ENCODE measurements around the gene OR5M8. TPM values are rescaled to one million over a fixed set of nuclear protein-coding genes. Genes with fewer than 3 reads are reported as not detected.

OR5M8 gene
- total RNA-seq, 1 experiment from 2014 or later: not detected

- no peak for TF ChIP-seq MYBL2 (CRISPR knock-in tag; IDR thresholded peaks at IDR 0.05)
Measured at GRCh38 chr11:56497010-56497409, 5.8 kb upstream of the OR5M8 start (continued).

DNA sequence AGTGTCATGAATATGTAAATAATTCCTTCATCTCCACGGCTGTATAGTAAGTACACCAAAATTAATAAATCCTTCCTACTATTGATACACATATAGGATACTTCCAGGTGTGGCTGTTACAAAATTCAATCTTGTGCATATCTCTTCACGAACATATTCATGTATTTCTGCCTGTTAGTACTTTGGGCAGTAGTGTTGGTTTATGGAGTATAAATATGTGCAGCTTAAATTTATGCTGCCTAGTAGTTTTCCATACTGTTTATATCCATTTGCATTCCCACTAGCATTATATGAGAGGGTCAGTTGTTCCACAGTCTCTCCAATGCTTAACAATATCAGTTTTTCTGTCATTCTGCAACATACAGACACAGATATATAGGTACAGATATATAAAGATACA lies 3.9 kb upstream of the OR5M8 start:
- ChIA-PET POLR2A (no interaction called here), CTCF (no interaction called here)
- H3K9me3 Mint-ChIP-seq: peaks cover 24% of the 10 kb centered on the region
- H3K27me3 Mint-ChIP-seq (ENCODE audit: low read depth): no peaks in the 10 kb centered on the region
- no peak for DNase-seq (ENCODE audit: low spot score)
- H3K27ac Mint-ChIP-seq: no peak overlapping the region
- no peak for ATAC-seq
- H3K4me1 Mint-ChIP-seq: no peaks in the 10 kb centered on the region
- TF ChIP-seq E2F4 (CRISPR knock-in tag; IDR thresholded peaks at IDR 0.05; ENCODE audit: borderline replicate concordance, low read depth) (no peak), EMX1 (CRISPR knock-in tag; IDR thresholded peaks at IDR 0.05) (no peak), ATF1 (CRISPR knock-in tag; IDR thresholded peaks at IDR 0.05) (no peak), NR3C1 (CRISPR knock-in tag; conservative IDR thresholded peaks at IDR 0.05; ENCODE audit: low read depth) (no peak)
- TF ChIP-seq, protein P1, sequence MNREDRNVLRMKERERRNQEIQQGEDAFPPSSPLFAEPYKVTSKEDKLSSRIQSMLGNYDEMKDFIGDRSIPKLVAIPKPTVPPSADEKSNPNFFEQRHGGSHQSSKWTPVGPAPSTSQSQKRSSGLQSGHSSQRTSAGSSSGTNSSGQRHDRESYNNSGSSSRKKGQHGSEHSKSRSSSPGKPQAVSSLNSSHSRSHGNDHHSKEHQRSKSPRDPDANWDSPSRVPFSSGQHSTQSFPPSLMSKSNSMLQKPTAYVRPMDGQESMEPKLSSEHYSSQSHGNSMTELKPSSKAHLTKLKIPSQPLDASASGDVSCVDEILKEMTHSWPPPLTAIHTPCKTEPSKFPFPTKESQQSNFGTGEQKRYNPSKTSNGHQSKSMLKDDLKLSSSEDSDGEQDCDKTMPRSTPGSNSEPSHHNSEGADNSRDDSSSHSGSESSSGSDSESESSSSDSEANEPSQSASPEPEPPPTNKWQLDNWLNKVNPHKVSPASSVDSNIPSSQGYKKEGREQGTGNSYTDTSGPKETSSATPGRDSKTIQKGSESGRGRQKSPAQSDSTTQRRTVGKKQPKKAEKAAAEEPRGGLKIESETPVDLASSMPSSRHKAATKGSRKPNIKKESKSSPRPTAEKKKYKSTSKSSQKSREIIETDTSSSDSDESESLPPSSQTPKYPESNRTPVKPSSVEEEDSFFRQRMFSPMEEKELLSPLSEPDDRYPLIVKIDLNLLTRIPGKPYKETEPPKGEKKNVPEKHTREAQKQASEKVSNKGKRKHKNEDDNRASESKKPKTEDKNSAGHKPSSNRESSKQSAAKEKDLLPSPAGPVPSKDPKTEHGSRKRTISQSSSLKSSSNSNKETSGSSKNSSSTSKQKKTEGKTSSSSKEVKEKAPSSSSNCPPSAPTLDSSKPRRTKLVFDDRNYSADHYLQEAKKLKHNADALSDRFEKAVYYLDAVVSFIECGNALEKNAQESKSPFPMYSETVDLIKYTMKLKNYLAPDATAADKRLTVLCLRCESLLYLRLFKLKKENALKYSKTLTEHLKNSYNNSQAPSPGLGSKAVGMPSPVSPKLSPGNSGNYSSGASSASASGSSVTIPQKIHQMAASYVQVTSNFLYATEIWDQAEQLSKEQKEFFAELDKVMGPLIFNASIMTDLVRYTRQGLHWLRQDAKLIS (CRISPR knock-in tag; IDR thresholded peaks at IDR 0.05; ENCODE audit: borderline replicate concordance): no peak
- TF ChIP-seq, protein P2, sequence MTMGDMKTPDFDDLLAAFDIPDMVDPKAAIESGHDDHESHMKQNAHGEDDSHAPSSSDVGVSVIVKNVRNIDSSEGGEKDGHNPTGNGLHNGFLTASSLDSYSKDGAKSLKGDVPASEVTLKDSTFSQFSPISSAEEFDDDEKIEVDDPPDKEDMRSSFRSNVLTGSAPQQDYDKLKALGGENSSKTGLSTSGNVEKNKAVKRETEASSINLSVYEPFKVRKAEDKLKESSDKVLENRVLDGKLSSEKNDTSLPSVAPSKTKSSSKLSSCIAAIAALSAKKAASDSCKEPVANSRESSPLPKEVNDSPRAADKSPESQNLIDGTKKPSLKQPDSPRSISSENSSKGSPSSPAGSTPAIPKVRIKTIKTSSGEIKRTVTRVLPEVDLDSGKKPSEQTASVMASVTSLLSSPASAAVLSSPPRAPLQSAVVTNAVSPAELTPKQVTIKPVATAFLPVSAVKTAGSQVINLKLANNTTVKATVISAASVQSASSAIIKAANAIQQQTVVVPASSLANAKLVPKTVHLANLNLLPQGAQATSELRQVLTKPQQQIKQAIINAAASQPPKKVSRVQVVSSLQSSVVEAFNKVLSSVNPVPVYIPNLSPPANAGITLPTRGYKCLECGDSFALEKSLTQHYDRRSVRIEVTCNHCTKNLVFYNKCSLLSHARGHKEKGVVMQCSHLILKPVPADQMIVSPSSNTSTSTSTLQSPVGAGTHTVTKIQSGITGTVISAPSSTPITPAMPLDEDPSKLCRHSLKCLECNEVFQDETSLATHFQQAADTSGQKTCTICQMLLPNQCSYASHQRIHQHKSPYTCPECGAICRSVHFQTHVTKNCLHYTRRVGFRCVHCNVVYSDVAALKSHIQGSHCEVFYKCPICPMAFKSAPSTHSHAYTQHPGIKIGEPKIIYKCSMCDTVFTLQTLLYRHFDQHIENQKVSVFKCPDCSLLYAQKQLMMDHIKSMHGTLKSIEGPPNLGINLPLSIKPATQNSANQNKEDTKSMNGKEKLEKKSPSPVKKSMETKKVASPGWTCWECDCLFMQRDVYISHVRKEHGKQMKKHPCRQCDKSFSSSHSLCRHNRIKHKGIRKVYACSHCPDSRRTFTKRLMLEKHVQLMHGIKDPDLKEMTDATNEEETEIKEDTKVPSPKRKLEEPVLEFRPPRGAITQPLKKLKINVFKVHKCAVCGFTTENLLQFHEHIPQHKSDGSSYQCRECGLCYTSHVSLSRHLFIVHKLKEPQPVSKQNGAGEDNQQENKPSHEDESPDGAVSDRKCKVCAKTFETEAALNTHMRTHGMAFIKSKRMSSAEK (CRISPR knock-in tag; IDR thresholded peaks at IDR 0.05; ENCODE audit: borderline replicate concordance): no peak
- TF ChIP-seq, protein P3, sequence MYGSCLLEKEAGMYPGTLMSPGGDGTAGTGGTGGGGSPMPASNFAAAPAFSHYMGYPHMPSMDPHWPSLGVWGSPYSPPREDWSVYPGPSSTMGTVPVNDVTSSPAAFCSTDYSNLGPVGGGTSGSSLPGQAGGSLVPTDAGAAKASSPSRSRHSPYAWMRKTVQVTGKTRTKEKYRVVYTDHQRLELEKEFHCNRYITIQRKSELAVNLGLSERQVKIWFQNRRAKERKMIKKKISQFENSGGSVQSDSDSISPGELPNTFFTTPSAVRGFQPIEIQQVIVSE (CRISPR knock-in tag; IDR thresholded peaks at IDR 0.05; ENCODE audit: borderline replicate concordance): no peak
- TF ChIP-seq, protein P4, sequence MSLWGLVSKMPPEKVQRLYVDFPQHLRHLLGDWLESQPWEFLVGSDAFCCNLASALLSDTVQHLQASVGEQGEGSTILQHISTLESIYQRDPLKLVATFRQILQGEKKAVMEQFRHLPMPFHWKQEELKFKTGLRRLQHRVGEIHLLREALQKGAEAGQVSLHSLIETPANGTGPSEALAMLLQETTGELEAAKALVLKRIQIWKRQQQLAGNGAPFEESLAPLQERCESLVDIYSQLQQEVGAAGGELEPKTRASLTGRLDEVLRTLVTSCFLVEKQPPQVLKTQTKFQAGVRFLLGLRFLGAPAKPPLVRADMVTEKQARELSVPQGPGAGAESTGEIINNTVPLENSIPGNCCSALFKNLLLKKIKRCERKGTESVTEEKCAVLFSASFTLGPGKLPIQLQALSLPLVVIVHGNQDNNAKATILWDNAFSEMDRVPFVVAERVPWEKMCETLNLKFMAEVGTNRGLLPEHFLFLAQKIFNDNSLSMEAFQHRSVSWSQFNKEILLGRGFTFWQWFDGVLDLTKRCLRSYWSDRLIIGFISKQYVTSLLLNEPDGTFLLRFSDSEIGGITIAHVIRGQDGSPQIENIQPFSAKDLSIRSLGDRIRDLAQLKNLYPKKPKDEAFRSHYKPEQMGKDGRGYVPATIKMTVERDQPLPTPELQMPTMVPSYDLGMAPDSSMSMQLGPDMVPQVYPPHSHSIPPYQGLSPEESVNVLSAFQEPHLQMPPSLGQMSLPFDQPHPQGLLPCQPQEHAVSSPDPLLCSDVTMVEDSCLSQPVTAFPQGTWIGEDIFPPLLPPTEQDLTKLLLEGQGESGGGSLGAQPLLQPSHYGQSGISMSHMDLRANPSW (CRISPR knock-in tag; conservative IDR thresholded peaks at IDR 0.05; ENCODE audit: low read depth): no peak
- H3K36me3 Mint-ChIP-seq: peaks cover 10% of the 10 kb centered on the region
- no peak overlapping the region for H3K4me3 Mint-ChIP-seq

GRCh38 chr11:56486801-56487200 lies 4.4 kb downstream of the OR5M8 start:
- ATAC-seq: no peak
- H3K9me3 Mint-ChIP-seq: peaks cover 18% of the 10 kb centered on the region
- TF ChIP-seq MYBL2 (CRISPR knock-in tag; IDR thresholded peaks at IDR 0.05): no peak
- TF ChIP-seq NR3C1 (CRISPR knock-in tag; conservative IDR thresholded peaks at IDR 0.05; ENCODE audit: low read depth): no peak
- TF ChIP-seq ZNF219 (CRISPR knock-in tag; IDR thresholded peaks at IDR 0.05; ENCODE audit: borderline replicate concordance): no peak
- TF ChIP-seq PREB (CRISPR knock-in tag; IDR thresholded peaks at IDR 0.05; ENCODE audit: borderline replicate concordance): no peak
- no peak overlapping the region for H3K4me3 Mint-ChIP-seq
- peaks cover 10% of the 10 kb centered on the region; the same call in 1 of the 2 replicates for H3K36me3 Mint-ChIP-seq
- no peak overlapping the region for H3K27ac Mint-ChIP-seq
- ChIA-PET CTCF (no interaction called here), POLR2A (no interaction called here)
- DNase-seq (ENCODE audit: low spot score): no peak
- no peaks in the 10 kb centered on the region for H3K4me1 Mint-ChIP-seq
- H3K27me3 Mint-ChIP-seq (ENCODE audit: low read depth): no peaks in the 10 kb centered on the region
